ENCODE measurements around the gene CDH1. TPM values are rescaled to one million over a fixed set of nuclear protein-coding genes. Genes with fewer than 3 reads are reported as not detected.
"Not testable (repeated sequence)": the region's sequence is repeated elsewhere in the genome, so short reads cannot be mapped to it uniquely, and the experiment has no call there.

Gene CDH1
- polyA plus RNA-seq, 3 donors: 0.05 to 0.13 TPM; not detected in 1

- Histone ChIP-seq H2AFZ (ENCODE audit: insufficient read depth, low read depth, low read length, poor library complexity, severe bottlenecking) (no peak overlapping the region), H3K27ac (ENCODE audit: low read depth in 1 of 2, low read length in 2 of 2) (no peak overlapping the region), H3K4me1 (ENCODE audit: control insufficient read depth in 1 of 2, insufficient read depth in 2 of 2, low read length in 2 of 2) (peaks cover 12 to 15% of the 10 kb centered on the region in 2 donors), H3K4me3 (replicated peaks in 1 of 3; ENCODE audit: low read depth in 2 of 3, low read length in 3 of 3) (no peak overlapping the region), H4K20me1 (ENCODE audit: insufficient read depth, low read length) (no peaks in the 10 kb centered on the region), H3K79me2 (ENCODE audit: insufficient read depth, low read length) (peaks cover 14% of the 10 kb centered on the region), H3K36me3 (replicated peaks in 1 of 2; ENCODE audit: control insufficient read depth in 1 of 2, insufficient read depth in 2 of 2, low read length in 2 of 2) (no peaks in the 10 kb centered on the region), H3K9me3 (replicated peaks in 1 of 2; ENCODE audit: control insufficient read depth in 1 of 2, insufficient read depth in 1 of 2, low read length in 2 of 2) (no peaks in the 10 kb centered on the region), H3K27me3 (ENCODE audit: control insufficient read depth in 2 of 2, insufficient read depth in 2 of 2, low read length in 2 of 2) (no peaks in the 10 kb centered on the region), H3K4me2 (replicated peaks; ENCODE audit: extremely low read depth, low read length, poor library complexity, severe bottlenecking) (no peak overlapping the region), H3K9ac (ENCODE audit: insufficient read depth, low read length, poor library complexity, severe bottlenecking) (no peak overlapping the region)
- H3K4me1 Mint-ChIP-seq: peaks cover 12% of the 10 kb centered on the region
- no peak for DNase-seq
- no peak for TF ChIP-seq CTCF (IDR thresholded peaks at IDR 0.05)
- intact Hi-C loops (cut with micrococcal nuclease): loop anchor here in 1 of 2 donors (10.0 kb wide), 1 partner anchor 305 kb away; the partner anchor contains the start of gene ZFP90
- H3K36me3 Mint-ChIP-seq: no peaks in the 10 kb centered on the region
- no peaks in the 10 kb centered on the region for H3K9me3 Mint-ChIP-seq
- WGBS (ENCODE audit: insufficient coverage): no CpG with 5 or more reads among the region's 4 CpGs
- no peak overlapping the region for H3K4me3 Mint-ChIP-seq
- peaks cover 8 to 26% (median 12%) of the 10 kb centered on the region in 3 donors for H3K27me3 Mint-ChIP-seq (ENCODE audit: low read depth in 3 of 3)
- peak overlapping the region in 1 of 7 donors; percentile 64 for H3K27ac Mint-ChIP-seq
These were observed 102.7 kb downstream of the CDH1 start for GRCh38 chr16:68839831-68840230.

- H3K4me1 ChIP-seq (ENCODE audit: control insufficient read depth in 1 of 2, insufficient read depth in 2 of 2, low read length in 2 of 2): peaks cover 12 to 15% of the 10 kb centered on the region in 2 donors
- H3K27me3 ChIP-seq (ENCODE audit: control insufficient read depth in 2 of 2, insufficient read depth in 2 of 2, low read length in 2 of 2); H3K36me3 ChIP-seq (replicated peaks in 1 of 2; ENCODE audit: control insufficient read depth in 1 of 2, insufficient read depth in 2 of 2, low read length in 2 of 2); H3K9me3 Mint-ChIP-seq; DNase-seq; H3K36me3 Mint-ChIP-seq; H3K9me3 ChIP-seq (replicated peaks in 1 of 2; ENCODE audit: control insufficient read depth in 1 of 2, insufficient read depth in 1 of 2, low read length in 2 of 2); H4K20me1 ChIP-seq (ENCODE audit: insufficient read depth, low read length): not testable (repeated sequence)
- 58% methylated on average over 16 of the region's 23 CpGs for WGBS (ENCODE audit: insufficient coverage)
- H3K4me2 ChIP-seq (replicated peaks; ENCODE audit: extremely low read depth, low read length, poor library complexity, severe bottlenecking): peak overlapping the region; percentile 87
- intact Hi-C loops (cut with micrococcal nuclease): loop anchor here in 1 of 2 donors (10.0 kb wide), 1 partner anchor 308 kb away; the partner anchor contains the start of gene ZFP90
- H3K27me3 Mint-ChIP-seq (ENCODE audit: low read depth in 3 of 3): peaks cover 6 to 19% (median 7%) of the 10 kb centered on the region in 3 donors
- peak overlapping the region; percentile 91 to 97 for H3K4me3 Mint-ChIP-seq
- H3K27ac ChIP-seq (ENCODE audit: low read depth in 1 of 2, low read length in 2 of 2): peak overlapping the region in 1 of 2 donors; percentile 86
- peaks cover 21% of the 10 kb centered on the region for H3K4me1 Mint-ChIP-seq
- H2AFZ ChIP-seq (ENCODE audit: insufficient read depth, low read depth, low read length, poor library complexity, severe bottlenecking): peak overlapping the region; percentile 98
- H3K27ac Mint-ChIP-seq: peak overlapping the region in 6 of 7 donors; percentile 80 to 92 (median 90)
- H3K4me3 ChIP-seq (replicated peaks in 1 of 3; ENCODE audit: low read depth in 2 of 3, low read length in 3 of 3): peak overlapping the region; percentile 91 to 95 (median 94)
- H3K9ac ChIP-seq (ENCODE audit: insufficient read depth, low read length, poor library complexity, severe bottlenecking): peak overlapping the region; percentile 88
- H3K79me2 ChIP-seq (ENCODE audit: insufficient read depth, low read length): peaks cover 14% of the 10 kb centered on the region
These were observed 105.9 kb downstream of the CDH1 start for GRCh38 chr16:68842964-68843481.
